ENCODE results near the gene KCNK4. TPM values are rescaled to one million over a fixed set of nuclear protein-coding genes. Genes with fewer than 3 reads are reported as not detected.
A peak's percentile ranks its signal among the peaks of the same experiment; 100 is the strongest.

KCNK4 gene
- polyA plus RNA-seq, 1 donor (not counting 4 experiments of a cell fraction or from before 2014, with no cell fraction given), result not detected

GRCh38 chr11:64286801-64287159 lies 4.3 kb upstream of the KCNK4 start:
- no peak overlapping the region for H2AFZ ChIP-seq (ENCODE audit: control insufficient read depth, low read length)
- peaks cover 11% of the 10 kb centered on the region for H3K79me2 ChIP-seq (ENCODE audit: control insufficient read depth, insufficient read depth, low read length)
- no peaks in the 10 kb centered on the region for H4K20me1 ChIP-seq (ENCODE audit: control insufficient read depth, extremely low read depth, insufficient read depth, low read length)
- no peak overlapping the region for H3K4me3 ChIP-seq (ENCODE audit: control insufficient read depth in 2 of 3, extremely low read depth in 1 of 3, insufficient read depth in 2 of 3, low read depth in 1 of 3, low read length in 3 of 3)
- H3K27me3 ChIP-seq (ENCODE audit: control insufficient read depth, extremely low read depth, insufficient read depth, low read length), result peaks cover 13% of the 10 kb centered on the region
- FAIRE-seq (no peak), DNase-seq (ENCODE audit: low read depth, low spot score) (no peak)
- H3K9me3 ChIP-seq (ENCODE audit: control insufficient read depth, low read depth, low read length), result no peaks in the 10 kb centered on the region
- peaks cover 11% of the 10 kb centered on the region for H3K4me1 ChIP-seq (ENCODE audit: control insufficient read depth, extremely low read depth, insufficient read depth, low read length)
- H3K4me2 ChIP-seq (ENCODE audit: control insufficient read depth, extremely low read depth, insufficient read depth, low read depth, low read length), result peak overlapping the region; percentile 98
- peaks cover 8 to 10% of the 10 kb centered on the region in 2 experiments for H3K36me3 ChIP-seq (ENCODE audit: control insufficient read depth in 2 of 2, extremely low read depth in 1 of 2, insufficient read depth in 2 of 2, low read length in 2 of 2)
- TF ChIP-seq, protein P1, sequence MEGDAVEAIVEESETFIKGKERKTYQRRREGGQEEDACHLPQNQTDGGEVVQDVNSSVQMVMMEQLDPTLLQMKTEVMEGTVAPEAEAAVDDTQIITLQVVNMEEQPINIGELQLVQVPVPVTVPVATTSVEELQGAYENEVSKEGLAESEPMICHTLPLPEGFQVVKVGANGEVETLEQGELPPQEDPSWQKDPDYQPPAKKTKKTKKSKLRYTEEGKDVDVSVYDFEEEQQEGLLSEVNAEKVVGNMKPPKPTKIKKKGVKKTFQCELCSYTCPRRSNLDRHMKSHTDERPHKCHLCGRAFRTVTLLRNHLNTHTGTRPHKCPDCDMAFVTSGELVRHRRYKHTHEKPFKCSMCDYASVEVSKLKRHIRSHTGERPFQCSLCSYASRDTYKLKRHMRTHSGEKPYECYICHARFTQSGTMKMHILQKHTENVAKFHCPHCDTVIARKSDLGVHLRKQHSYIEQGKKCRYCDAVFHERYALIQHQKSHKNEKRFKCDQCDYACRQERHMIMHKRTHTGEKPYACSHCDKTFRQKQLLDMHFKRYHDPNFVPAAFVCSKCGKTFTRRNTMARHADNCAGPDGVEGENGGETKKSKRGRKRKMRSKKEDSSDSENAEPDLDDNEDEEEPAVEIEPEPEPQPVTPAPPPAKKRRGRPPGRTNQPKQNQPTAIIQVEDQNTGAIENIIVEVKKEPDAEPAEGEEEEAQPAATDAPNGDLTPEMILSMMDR (optimal IDR thresholded peaks at IDR 0.05 in 1 of 3, IDR thresholded peaks at IDR 0.05 in 1 of 3, conservative IDR thresholded peaks at IDR 0.05 in 1 of 3; ENCODE audit: extremely low read depth in 1 of 3, insufficient read depth in 2 of 3, low read length in 3 of 3), result peak in 1 of 3 experiments; percentile 4
- no peak for TF ChIP-seq EZH2 (IDR thresholded peaks at IDR 0.05; ENCODE audit: low read length)
- no peak overlapping the region for H3K27ac ChIP-seq (ENCODE audit: control insufficient read depth, insufficient read depth, low read length)
- no peak overlapping the region for H3K9ac ChIP-seq (ENCODE audit: control insufficient read depth, extremely low read depth, insufficient read depth, low read length)
- dilution Hi-C loops (cut with MboI; ENCODE audit: extremely low pct_ligation_motif_present, low sequenced_read_pairs), result no loop called here
- H3K9me1 ChIP-seq (ENCODE audit: control insufficient read depth, extremely low read depth, insufficient read depth, low read length), result no peaks in the 10 kb centered on the region

GRCh38 chr11:64287676-64288352 lies 3.3 kb upstream of the KCNK4 start:
- H3K4me3 ChIP-seq (ENCODE audit: control insufficient read depth in 2 of 3, extremely low read depth in 1 of 3, insufficient read depth in 2 of 3, low read depth in 1 of 3, low read length in 3 of 3), result no peak overlapping the region
- H3K9me3 ChIP-seq (ENCODE audit: control insufficient read depth, low read depth, low read length), result no peaks in the 10 kb centered on the region
- H3K9me1 ChIP-seq (ENCODE audit: control insufficient read depth, extremely low read depth, insufficient read depth, low read length), result no peaks in the 10 kb centered on the region
- FAIRE-seq (no peak), DNase-seq (ENCODE audit: low read depth, low spot score) (no peak)
- no peak overlapping the region for H3K4me2 ChIP-seq (ENCODE audit: control insufficient read depth, extremely low read depth, insufficient read depth, low read depth, low read length)
- peaks cover 14% of the 10 kb centered on the region for H3K4me1 ChIP-seq (ENCODE audit: control insufficient read depth, extremely low read depth, insufficient read depth, low read length)
- H2AFZ ChIP-seq (ENCODE audit: control insufficient read depth, low read length), result no peak overlapping the region
- dilution Hi-C loops (cut with MboI; ENCODE audit: extremely low pct_ligation_motif_present, low sequenced_read_pairs), result no loop called here
- peaks cover 23% of the 10 kb centered on the region for H3K27me3 ChIP-seq (ENCODE audit: control insufficient read depth, extremely low read depth, insufficient read depth, low read length)
- H3K9ac ChIP-seq (ENCODE audit: control insufficient read depth, extremely low read depth, insufficient read depth, low read length), result no peak overlapping the region
- no peak overlapping the region for H3K27ac ChIP-seq (ENCODE audit: control insufficient read depth, insufficient read depth, low read length)
- H3K79me2 ChIP-seq (ENCODE audit: control insufficient read depth, insufficient read depth, low read length), result peaks cover 11% of the 10 kb centered on the region
- TF ChIP-seq, protein P1 (optimal IDR thresholded peaks at IDR 0.05 in 1 of 3, IDR thresholded peaks at IDR 0.05 in 1 of 3, conservative IDR thresholded peaks at IDR 0.05 in 1 of 3; ENCODE audit: extremely low read depth in 1 of 3, insufficient read depth in 2 of 3, low read length in 3 of 3), result no peak
- no peak for TF ChIP-seq EZH2 (IDR thresholded peaks at IDR 0.05; ENCODE audit: low read length)
- H4K20me1 ChIP-seq (ENCODE audit: control insufficient read depth, extremely low read depth, insufficient read depth, low read length), result no peaks in the 10 kb centered on the region
- peaks cover 4 to 5% of the 10 kb centered on the region in 2 experiments for H3K36me3 ChIP-seq (ENCODE audit: control insufficient read depth in 2 of 2, extremely low read depth in 1 of 2, insufficient read depth in 2 of 2, low read length in 2 of 2)
